ENCODE results near the gene ANKRD23.

GRCh38 chr2:96789245-96789617 is 54.6 kb downstream of the ANKRD23 start:
- TF ChIP-seq POLR2A (IDR thresholded peaks at IDR 0.05) (no peak), CTCF (IDR thresholded peaks at IDR 0.05 in 8 of 11, conservative IDR thresholded peaks at IDR 0.05 in 3 of 11) (no peak), POLR2AphosphoS5 (IDR thresholded peaks at IDR 0.05) (no peak)
